ENCODE measurements around the gene PDLIM1. TPM values are rescaled to one million over a fixed set of nuclear protein-coding genes. Genes with fewer than 3 reads are reported as not detected.

PDLIM1 gene
- total and polyA plus RNA-seq, 2 of the 13 experiments (the other 11 are each of a cell fraction or from before 2014, with no cell fraction given), result 119 to 123 TPM

DNA sequence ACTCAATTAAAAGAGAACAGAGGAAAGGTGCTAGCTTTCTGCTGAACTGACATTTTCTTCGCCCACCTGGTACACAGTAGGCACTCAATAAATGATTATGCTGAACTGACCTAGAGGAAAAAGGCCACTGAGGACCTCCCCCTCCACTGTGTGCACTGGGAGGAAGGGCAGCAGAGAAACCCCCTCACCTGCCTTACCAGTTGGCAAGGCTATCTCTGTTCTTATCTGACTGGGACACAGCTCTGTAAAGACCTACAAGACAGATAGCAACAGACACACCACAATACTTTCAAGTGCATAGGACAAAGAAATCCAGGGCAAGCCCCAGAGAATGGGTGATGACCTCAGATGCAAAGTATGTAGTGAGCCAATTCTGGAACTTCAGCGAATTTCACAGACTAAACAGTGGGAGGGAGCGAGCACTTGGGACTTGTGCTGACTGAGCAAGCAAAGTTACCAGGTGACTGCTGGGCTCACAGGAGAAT is 30.4 kb downstream of the PDLIM1 start (continued):
- TF ChIP-seq SALL2 (CRISPR knock-in tag; IDR thresholded peaks at IDR 0.05) (no peak), ATF6 (CRISPR knock-in tag; conservative IDR thresholded peaks at IDR 0.05) (no peak), NFE2 (CRISPR knock-in tag; IDR thresholded peaks at IDR 0.05) (no peak), SOX6 (IDR thresholded peaks at IDR 0.05) (no peak), SOX6 (CRISPR knock-in tag; IDR thresholded peaks at IDR 0.05) (peak; percentile 62), PCBP2 (optimal IDR thresholded peaks at IDR 0.05; ENCODE audit: low read depth, low read length, poor library complexity, severe bottlenecking) (no peak), LCORL (IDR thresholded peaks at IDR 0.05) (no peak), LCORL (CRISPR knock-in tag; IDR thresholded peaks at IDR 0.05) (0 out of 2 replicates have a peak, but pooled peaks have one; percentile 39), SP1 (IDR thresholded peaks at IDR 0.05) (no peak), SP1 (CRISPR knock-in tag; IDR thresholded peaks at IDR 0.05) (no peak), ZBTB2 (CRISPR knock-in tag; IDR thresholded peaks at IDR 0.05; ENCODE audit: low read depth) (no peak), RFXANK (CRISPR knock-in tag; IDR thresholded peaks at IDR 0.05) (no peak), TEAD2 (CRISPR knock-in tag; IDR thresholded peaks at IDR 0.05) (no peak), HOXA3 (CRISPR knock-in tag; IDR thresholded peaks at IDR 0.05) (no peak), NFIC (IDR thresholded peaks at IDR 0.05; ENCODE audit: low read length) (no peak), HMG20B (CRISPR knock-in tag; conservative IDR thresholded peaks at IDR 0.05) (no peak), NR2F6 (IDR thresholded peaks at IDR 0.05) (no peak), NR2F6 (CRISPR knock-in tag; IDR thresholded peaks at IDR 0.05) (0 out of 2 replicates have a peak, but pooled peaks have one; percentile 6), KMT2B (CRISPR knock-in tag; IDR thresholded peaks at IDR 0.05) (no peak), ZUFSP (CRISPR knock-in tag; IDR thresholded peaks at IDR 0.05; ENCODE audit: borderline replicate concordance) (no peak), STAG1 (CRISPR knock-in tag; IDR thresholded peaks at IDR 0.05) (no peak), TBP (CRISPR knock-in tag; IDR thresholded peaks at IDR 0.05) (no peak), ZKSCAN8 (CRISPR knock-in tag; IDR thresholded peaks at IDR 0.05; ENCODE audit: borderline replicate concordance) (peak; percentile 83)
- TF ChIP-seq, protein P1, sequence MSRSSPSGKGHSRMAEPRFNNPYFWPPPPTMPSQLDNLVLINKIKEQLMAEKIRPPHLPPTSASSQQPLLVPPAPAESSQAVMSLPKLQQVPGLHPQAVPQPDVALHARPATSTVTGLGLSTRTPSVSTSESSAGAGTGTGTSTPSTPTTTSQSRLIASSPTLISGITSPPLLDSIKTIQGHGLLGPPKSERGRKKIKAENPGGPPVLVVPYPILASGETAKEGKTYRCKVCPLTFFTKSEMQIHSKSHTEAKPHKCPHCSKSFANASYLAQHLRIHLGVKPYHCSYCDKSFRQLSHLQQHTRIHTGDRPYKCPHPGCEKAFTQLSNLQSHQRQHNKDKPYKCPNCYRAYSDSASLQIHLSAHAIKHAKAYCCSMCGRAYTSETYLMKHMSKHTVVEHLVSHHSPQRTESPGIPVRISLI (CRISPR knock-in tag; IDR thresholded peaks at IDR 0.05; ENCODE audit: borderline replicate concordance), result no peak
- TF ChIP-seq, protein P2, sequence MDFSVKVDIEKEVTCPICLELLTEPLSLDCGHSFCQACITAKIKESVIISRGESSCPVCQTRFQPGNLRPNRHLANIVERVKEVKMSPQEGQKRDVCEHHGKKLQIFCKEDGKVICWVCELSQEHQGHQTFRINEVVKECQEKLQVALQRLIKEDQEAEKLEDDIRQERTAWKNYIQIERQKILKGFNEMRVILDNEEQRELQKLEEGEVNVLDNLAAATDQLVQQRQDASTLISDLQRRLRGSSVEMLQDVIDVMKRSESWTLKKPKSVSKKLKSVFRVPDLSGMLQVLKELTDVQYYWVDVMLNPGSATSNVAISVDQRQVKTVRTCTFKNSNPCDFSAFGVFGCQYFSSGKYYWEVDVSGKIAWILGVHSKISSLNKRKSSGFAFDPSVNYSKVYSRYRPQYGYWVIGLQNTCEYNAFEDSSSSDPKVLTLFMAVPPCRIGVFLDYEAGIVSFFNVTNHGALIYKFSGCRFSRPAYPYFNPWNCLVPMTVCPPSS (IDR thresholded peaks at IDR 0.05), result no peak
